GM18507 (cell line): ENCODE data around the gene CD300A.
A peak's percentile ranks its signal among the peaks of the same experiment; 100 is the strongest.
"Not testable (repeated sequence)": the region's sequence is repeated elsewhere in the genome, so short reads cannot be mapped to it uniquely, and the experiment has no call there.

ENCODE experiments used
- DNase-seq: peaks from one replicate; pipeline ENCODE4 v3.0.0; 2011; ENCODE audit warnings: low read depth; ENCODE audit not compliant: insufficient read length; ENCODE audit errors: extremely low spot score
- FAIRE-seq: peaks from 2 replicates; lab custom pipeline; 2011; peaks lifted over from hg19 to GRCh38; lab: Jason Lieb, UNC

CD300A gene

DNA sequence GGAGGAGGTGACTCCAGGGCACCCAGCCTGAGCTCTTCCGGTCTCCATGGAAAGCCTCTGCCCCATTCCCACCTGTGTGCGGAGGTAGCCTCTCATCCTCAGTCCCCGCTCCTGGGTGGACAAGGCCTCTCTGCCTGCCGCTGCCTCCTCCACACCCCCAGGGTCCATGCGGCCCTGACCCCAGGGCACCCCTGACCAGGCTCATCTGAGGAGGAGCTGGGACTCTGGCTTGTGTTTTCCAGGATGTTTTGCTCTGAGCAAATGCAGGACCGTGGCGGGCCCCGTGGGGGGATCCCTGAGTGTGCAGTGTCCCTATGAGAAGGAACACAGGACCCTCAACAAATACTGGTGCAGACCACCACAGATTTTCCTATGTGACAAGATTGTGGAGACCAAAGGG lies 6.9 kb downstream of the CD300A start:
- DNase-seq = no peak
- FAIRE-seq = no peak

- DNase-seq = no peak
These were observed 7.8 kb downstream of the CD300A start for GRCh38 chr17:74474043-74474792.

GRCh38 chr17:74475189-74475588 lies 8.8 kb downstream of the CD300A start:
- DNase-seq (no peak), FAIRE-seq (no peak)

More at GRCh38 chr17:74474043-74474792, 7.8 kb downstream of the CD300A start:
- no peak for FAIRE-seq

DNA sequence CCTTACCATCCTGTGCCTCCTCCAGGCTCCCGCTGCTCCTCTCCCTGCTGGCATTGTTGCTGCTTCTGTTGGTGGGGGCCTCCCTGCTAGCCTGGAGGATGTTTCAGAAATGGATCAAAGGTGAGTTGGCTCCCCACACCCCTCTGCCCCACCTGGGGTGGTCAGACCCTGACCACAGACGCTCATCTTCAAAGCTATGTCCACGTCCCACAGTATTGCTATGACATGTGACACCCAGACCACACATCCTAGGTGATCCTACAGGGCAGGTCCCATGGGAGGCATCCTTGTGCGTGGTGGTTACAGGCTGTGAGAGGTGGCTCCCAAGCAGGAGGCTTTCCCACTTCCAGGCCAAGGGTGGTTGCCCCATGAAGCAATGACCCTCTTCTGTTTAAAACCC lies 11.0 kb downstream of the CD300A start:
- no peak for FAIRE-seq

GRCh38 chr17:74478420-74479100 lies 12.1 kb downstream of the CD300A start:
- peak; percentile 81 for FAIRE-seq
- no peak for DNase-seq

More for the DNA sequence above, 11.0 kb downstream of the CD300A start:
- no peak for DNase-seq

GRCh38 chr17:74480290-74480689 lies 13.9 kb downstream of the CD300A start:
- no peak for DNase-seq
- FAIRE-seq = no peak

- DNase-seq (no peak), FAIRE-seq (no peak)
These were observed 15.2 kb downstream of the CD300A start for GRCh38 chr17:74481621-74482020.

DNA sequence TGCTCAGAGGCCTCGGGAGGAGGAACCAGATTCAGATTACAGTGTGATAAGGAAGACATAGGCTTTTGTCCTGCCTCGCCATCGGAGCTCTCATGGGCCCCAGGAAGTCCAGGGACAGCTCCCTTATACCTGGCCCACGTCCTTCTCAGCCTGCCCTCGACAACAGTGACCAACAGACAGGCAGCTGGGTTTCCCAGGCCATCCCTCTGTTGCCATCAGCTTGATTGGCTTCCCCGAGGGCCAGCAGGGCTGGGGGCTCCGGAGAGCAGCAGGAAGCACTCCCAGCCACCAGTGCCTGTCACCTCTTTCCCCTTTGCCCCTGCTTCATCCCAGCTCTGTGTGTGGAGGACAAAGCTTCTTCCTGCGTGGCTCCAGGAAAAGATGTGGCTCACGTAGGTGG lies 17.6 kb downstream of the CD300A start:
- no peak for DNase-seq
- no peak for FAIRE-seq

DNA sequence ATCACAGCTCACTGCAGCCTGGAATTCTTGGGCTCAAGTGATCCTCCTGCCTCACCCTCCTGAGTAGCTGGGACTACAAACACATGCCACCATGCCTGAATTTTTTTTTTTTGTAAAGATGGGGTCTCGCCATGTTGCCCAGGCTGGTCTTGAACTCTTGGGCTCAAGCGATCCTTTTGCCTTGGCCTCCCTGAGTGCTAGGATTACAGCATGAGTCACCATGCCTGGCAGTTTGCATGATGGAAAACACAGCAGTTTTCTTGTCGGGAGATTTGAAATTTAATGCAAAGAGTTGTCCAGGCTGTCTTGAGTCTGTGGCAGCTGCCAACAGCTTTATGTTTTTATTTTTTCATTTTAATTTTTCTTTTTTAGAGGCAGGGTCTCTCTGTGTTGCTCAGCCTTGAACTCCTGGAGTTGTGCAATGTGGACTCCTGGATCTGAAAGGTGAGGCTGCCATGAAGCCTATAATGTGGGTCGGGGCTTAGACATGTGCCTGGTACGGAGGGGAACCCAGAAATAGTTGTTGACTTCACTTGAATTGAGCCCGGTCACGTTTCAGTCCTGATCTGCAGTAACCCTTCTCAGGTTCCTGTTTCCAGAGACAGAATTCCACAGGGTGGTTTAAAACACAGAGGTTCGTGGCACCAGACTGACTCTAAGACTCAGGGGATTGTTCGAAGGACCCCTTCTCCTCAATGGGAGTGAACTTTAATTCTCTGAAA lies 18.7 kb downstream of the CD300A start:
- DNase-seq = no peak
- no peak for FAIRE-seq

DNA sequence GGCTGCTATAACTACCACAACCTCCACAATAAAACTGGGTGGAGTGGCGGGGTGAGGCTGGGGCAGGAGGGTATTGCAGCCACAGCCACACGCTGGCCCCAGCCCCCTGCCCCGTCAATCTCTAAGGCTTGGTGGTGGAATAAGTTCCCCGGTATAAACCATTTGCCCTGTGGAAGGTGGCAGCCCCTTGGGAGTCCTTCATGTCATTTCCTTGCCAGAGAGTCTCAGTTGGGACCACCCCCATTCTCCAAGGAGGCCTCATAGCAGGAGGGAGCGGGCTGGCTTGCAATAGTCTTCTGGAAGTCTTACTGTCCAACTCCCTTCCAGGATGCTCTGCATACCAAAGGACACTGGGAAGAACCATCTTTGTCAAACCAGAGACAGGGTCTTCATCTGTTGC lies 19.4 kb downstream of the CD300A start:
- DNase-seq (no peak), FAIRE-seq (no peak)

- DNase-seq, FAIRE-seq: not testable (repeated sequence)
These were observed 21.8 kb downstream of the CD300A start for GRCh38 chr17:74488276-74488675.

DNA sequence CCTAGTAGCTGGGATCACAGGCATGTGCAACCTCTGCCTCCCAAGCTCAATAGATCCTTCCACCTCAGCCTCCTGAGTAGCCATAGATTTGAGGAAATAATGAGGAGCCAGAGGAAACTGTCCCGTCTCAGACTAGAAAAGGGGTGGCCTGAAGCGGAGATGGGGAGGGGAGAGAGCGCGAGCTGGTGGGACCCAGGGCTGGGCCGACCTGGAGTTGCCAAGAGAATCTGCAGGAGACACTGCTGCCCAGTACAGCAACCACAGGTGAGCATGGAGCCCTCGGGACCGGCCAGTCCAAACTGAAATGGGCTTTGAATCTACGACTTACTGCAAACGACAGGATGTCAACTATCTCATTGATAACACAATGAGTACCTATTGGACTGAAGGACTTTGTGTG lies 24.3 kb downstream of the CD300A start:
- DNase-seq (no peak), FAIRE-seq (no peak)

- FAIRE-seq = no peak
- DNase-seq = no peak
These were observed 25.2 kb downstream of the CD300A start for GRCh38 chr17:74491626-74492025.

DNA sequence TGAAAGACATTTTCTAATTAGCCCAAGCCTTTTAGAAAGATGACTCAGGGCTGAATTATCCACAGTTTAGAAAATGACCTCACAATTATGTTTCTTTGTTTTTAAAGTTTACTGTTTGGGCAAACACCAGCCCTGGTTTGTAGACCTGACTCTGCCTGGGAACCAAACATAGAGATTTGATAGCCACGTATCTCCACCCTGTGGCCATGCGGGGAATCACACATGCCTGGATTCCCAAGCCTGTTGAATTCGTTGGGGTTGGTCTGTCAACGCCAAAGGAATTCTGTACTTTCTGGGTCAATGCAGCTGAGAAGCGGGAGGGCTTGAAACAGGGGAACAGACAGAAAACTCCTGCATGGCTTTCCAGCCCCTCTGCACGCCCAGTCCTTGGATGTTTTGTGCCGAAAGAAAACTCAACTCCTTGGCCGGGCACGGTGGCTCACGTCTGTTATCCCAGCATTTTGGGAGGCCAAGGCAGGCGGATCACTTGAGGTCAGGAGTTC lies 26.9 kb downstream of the CD300A start:
- FAIRE-seq (peak; percentile 96), DNase-seq (peak; percentile 52)

GRCh38 chr17:74497471-74497870 lies 31.0 kb downstream of the CD300A start:
- no peak for DNase-seq

GRCh38 chr17:74499992-74500391 lies 33.6 kb downstream of the CD300A start:
- DNase-seq = no peak

More at GRCh38 chr17:74497471-74497870, 31.0 kb downstream of the CD300A start:
- FAIRE-seq = no peak

GRCh38 chr17:74502861-74503260 lies 36.4 kb downstream of the CD300A start:
- FAIRE-seq (no peak), DNase-seq (no peak)

More at GRCh38 chr17:74499992-74500391, 33.6 kb downstream of the CD300A start:
- FAIRE-seq = no peak

GRCh38 chr17:74503949-74504348 lies 37.5 kb downstream of the CD300A start:
- not testable (repeated sequence) for DNase-seq, FAIRE-seq

- FAIRE-seq (no peak), DNase-seq (no peak)
These were observed 41.7 kb downstream of the CD300A start for GRCh38 chr17:74508156-74508555.

DNA sequence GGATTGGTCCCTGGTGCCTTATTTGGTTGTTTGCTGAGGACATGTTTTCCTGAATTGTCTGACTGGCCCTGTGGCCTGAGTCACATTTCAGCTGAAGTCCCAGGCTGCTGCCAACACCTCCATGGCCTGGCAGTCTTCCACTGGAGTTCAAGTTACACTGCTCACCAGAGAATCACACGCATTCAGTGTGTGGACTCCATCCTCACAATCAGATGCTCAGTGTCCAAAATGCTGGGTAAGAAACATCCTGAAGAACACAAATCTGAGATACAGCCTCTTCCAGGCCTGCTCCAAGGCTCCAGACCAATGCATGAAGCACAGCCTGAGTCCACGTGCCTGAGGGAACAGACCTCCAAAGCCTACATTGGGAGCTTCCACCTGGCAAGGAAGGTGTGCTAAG lies 45.6 kb downstream of the CD300A start:
- DNase-seq = no peak
- FAIRE-seq = no peak
